Hematopoietic multipotent progenitor cell treated with erythropoietin and hydrocortisone succinate and interleukin-3 and kit ligand, for 4 days (in vitro differentiated cells): ENCODE measurements around the gene SMU1.

Source experiments
- DNase-seq: peaks from one replicate; pipeline ENCODE4 v3.0.0-alpha.2; 2015

SMU1 gene

GRCh38 chr9:33076046-33077004 is at the start of gene SMU1:
Gene SMU1 (minus strand): TSS chr9:33076674. CDS start chr9:33076608, 66 bp downstream.
- DNase-seq = peak; percentile 99

DNA sequence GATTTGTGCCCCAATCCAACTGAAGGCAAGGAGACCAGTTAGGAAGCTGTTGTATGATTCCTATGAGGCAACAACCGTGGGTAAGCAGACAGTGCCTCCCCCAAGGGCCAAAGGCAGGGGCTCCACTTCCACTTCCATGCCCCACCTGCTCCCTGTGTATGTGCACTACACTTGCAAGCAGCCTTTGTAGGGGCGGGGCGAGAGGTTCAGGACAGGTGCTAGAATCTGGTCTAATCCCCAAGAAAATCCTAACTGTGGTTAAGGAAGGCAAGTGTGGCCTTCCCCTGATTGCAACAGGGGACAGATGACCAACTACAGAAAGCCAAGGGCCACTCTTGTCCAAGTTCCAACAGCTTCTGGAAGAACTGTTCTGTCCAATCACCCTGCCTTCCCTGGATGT is 49.0 kb upstream of the SMU1 start:
- no peak for DNase-seq

DNA sequence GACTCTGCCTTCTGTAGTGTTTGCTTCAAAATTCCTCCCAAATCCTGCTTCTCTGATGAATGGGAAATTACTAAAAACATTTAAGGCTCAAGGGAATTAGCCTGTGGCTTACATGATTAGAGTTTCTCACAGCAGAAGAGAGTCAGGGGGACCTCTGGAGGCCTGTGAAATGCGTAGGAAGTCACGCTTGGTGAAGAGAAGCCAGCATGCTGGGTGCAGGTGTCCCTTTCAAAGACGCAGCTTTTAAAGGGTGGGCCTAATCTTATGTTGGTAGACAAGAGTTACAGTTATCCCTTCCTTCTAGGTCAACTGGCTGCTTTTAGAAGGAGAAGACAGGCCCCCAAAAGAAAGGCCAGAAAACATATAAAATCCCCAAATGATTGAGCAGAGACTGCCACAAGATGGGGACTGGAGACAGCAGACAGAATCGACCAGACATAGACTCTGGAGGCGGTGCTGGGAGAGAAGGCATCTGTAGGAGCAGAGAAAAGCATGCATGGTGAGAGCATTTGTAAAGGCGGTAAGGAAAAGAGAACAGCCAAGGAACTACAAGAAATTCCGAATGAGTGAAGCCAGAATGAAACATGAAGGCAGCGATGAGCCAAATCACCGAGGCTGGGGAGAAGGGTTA is 48.4 kb upstream of the SMU1 start:
- DNase-seq = peak; percentile 24

- no peak for DNase-seq
Observed at GRCh38 chr9:33124046-33124445, 47.6 kb upstream of the SMU1 start.

DNA sequence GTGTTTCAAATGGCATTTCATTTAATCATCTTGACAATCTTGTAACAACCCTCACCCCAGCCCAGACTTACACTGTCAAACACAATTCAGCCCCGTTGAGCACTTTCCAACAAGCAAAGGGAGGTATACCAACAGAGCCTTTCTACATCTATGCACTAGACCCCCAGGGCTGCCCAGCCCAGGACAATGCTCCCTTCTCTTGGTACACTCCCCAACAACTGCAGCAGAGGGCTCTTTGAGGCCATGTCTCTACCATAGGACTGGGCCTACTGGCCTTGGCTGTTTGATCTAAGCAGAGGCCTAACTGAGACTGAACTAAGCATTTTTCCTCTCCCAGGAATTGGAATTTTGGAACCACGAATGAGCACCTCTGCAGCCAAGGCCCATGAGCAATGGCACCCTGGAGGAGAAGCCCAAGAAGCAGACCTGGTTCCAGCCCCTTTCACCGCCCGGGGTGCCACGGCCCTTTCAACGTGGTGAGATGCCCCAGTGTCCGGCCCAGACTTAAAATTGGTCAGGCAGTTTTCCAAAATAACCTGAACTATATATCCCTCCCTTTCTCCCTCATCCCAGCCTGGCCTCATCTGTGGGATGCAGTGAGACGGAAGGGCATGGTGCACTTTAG is 47.0 kb upstream of the SMU1 start:
- no peak for DNase-seq

DNA sequence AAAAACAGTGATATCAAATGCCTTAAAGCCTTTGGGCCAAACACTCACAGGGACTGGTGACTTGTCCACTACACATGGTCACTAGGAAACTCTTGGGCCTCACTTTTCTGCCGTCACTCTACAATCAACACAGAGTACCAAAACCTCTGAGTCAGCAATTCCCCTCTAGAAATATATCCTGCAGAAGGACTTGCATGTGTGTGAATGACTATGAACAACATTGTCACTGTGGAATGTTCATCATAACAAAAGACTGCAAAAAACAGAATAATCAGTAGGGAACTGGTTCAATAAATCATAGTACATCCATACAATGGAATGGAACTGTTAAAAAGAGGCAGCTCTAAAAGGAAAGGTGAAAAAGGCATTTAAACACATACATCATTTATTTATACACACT is 44.1 kb upstream of the SMU1 start:
- DNase-seq = no peak

GRCh38 chr9:33117796-33118195 is 41.3 kb upstream of the SMU1 start:
- no peak for DNase-seq

DNA sequence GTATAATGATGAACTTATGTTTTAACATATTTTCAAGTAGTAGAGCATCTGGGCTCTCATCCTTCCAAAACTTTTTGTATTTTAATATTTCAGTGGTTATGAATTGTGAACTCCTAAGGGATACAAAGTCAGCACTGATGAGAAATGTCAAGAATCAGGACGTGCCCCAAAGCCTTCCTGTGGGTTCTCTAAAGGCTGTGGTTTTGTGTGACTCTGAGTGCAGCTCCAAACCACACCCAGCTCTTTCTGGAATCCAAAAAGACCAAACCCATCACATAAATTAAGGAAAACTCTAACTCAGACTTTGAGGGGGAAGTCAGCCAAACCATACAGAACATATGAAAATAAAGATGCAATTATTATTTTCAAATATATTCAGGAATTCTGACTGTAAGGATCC is 40.8 kb upstream of the SMU1 start:
- peak; percentile 22 for DNase-seq

DNA sequence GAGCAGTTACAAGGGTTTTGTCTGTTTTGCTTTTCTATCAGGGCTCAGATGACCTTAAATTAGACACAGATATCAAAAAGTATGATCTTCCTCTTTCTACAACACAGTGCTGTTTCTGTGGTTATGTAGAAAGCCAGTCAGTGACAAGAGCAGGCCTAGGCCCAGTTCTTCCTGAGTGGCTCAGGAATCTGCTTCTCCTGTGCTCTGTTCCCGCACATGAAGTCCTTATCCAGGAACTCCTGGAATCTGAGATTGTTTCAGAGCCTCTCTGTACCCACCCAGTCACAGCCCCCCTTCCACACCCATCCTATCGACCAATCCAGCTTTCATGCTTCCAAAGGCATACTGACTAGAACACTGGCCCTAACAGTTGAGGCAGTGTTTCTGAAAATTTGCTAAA is 40.4 kb upstream of the SMU1 start:
- DNase-seq = peak; percentile 50

- no peak for DNase-seq
Observed at GRCh38 chr9:33114746-33115145, 38.3 kb upstream of the SMU1 start.

- DNase-seq = no peak
Observed at GRCh38 chr9:33113799-33114547, 37.5 kb upstream of the SMU1 start.

- no peak for DNase-seq
Observed at GRCh38 chr9:33112094-33112493, 35.6 kb upstream of the SMU1 start.

DNA sequence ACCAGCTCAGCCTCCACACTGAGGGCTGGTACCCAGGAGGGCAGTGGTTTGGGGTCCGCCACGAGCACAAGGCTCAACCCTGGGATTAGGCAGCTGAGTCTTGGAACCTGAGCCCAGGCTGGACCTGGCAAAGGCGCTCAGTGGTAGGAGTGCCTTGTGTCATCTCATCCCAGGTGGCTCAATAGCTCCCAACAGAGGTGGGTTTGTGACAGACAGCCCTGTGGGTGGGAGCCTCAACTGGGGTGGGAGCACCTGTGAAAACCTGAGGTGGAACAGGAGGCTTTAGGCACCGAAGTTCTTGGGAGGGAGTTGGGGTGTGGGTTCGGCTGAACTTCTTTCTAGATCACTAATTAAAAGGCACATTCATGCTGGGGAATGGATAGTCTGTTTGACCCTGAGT is 35.2 kb upstream of the SMU1 start:
- no peak for DNase-seq

DNA sequence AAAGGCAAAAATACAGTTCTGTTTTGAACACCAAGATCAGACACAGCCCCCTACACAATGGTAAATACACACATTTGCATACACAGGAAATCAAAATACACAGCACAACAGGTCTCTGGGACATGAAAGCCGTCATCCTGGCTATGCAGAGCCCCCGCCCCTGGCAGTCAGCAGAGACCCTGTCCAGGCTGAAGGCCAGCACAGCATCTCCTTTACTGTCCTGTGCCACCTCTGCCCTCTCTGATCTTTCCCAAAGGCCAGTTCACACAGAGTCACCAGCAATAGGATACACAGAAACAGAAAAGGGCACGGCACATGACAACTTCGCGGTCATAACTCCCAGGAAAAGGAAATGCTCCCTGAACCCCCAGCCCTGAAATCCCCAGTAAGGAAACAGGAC is 34.2 kb upstream of the SMU1 start:
- DNase-seq = no peak

GRCh38 chr9:33109850-33110595 is 33.5 kb upstream of the SMU1 start:
- DNase-seq = no peak

- DNase-seq = no peak
Observed at GRCh38 chr9:33109097-33109496, 32.6 kb upstream of the SMU1 start.

- DNase-seq = no peak
Observed at GRCh38 chr9:33108472-33108871, 32.0 kb upstream of the SMU1 start.

- DNase-seq = no peak
Observed at GRCh38 chr9:33107762-33108161, 31.3 kb upstream of the SMU1 start.

GRCh38 chr9:33106827-33107621 is 30.6 kb upstream of the SMU1 start:
- DNase-seq = peak; percentile 30

GRCh38 chr9:33106372-33106771 is 29.9 kb upstream of the SMU1 start:
- DNase-seq = no peak

GRCh38 chr9:33105959-33106358 is 29.5 kb upstream of the SMU1 start:
- no peak for DNase-seq

- DNase-seq = no peak
Observed at GRCh38 chr9:33105504-33105903, 29.0 kb upstream of the SMU1 start.
